Stomach (tissue), 4 donors: ENCODE data around the gene NCOA4.

ENCODE experiments used
- CTCF ChIP-seq, 7 experiments: fragments of 450-650 bp in 4 of 7; fragments of 200-600 bp in 3 of 7; sonication (generic) in 3 of 7; IDR thresholded peaks; one replicate each; pipeline ENCODE4 v1.5.1; 2016 to 2019; ENCODE audit warnings: antibody characterized with exemption in 7 of 7, control low read depth in 2 of 7, mild to moderate bottlenecking in 1 of 7
- EP300 ChIP-seq: sonication (generic); formaldehyde crosslinking; IDR thresholded peaks from one replicate; pipeline ENCODE4 v1.6.1; 2017; ENCODE audit warnings: antibody characterized with exemption
- POLR2A ChIP-seq, 4 donors: fragments of 450-650 bp; IDR thresholded peaks; one replicate each; pipeline ENCODE4 v1.6.1; 2016; ENCODE audit warnings: antibody characterized with exemption in 4 of 4, control low read depth in 2 of 4, mild to moderate bottlenecking in 1 of 4, moderate library complexity in 1 of 4
- POLR2AphosphoS5 ChIP-seq, 3 donors: sonication (generic); formaldehyde crosslinking; IDR thresholded peaks; one replicate each; pipeline ENCODE4 v1.6.1; 2016; ENCODE audit warnings: antibody characterized with exemption in 3 of 3

GRCh38 chr10:46035923-46036849, 5.8 kb upstream of the NCOA4 start:
- TF ChIP-seq POLR2A (IDR thresholded peaks at IDR 0.05) (no peak), CTCF (IDR thresholded peaks at IDR 0.05) (no peak), POLR2AphosphoS5 (IDR thresholded peaks at IDR 0.05) (no peak), EP300 (no peak)
